Stimulated activated CD8-positive, alpha-beta memory T cell treated with anti-CD3 and anti-CD28 coated beads, Interleukin-15, amount 100 ng/mL, for 24 hours (primary cell): ENCODE data around the gene OR1S1.
"Not testable (repeated sequence)": the region's sequence is repeated elsewhere in the genome, so short reads cannot be mapped to it uniquely, and the experiment has no call there.

Experiments used
- DNase-seq: peaks from one replicate; pipeline ENCODE4 v3.0.0-alpha.2; 2020; ENCODE audit warnings: low read depth

The OR1S1 gene

GRCh38 chr11:58212420-58212819 is at the start of gene OR1S1:
OR1S1 (plus strand) TSS chr11:58212720.
- DNase-seq: not testable (repeated sequence)

GRCh38 chr11:58164389-58164788 is 48.1 kb upstream of the OR1S1 start:
- no peak for DNase-seq

- no peak for DNase-seq
Observed at GRCh38 chr11:58164990-58165389, 47.5 kb upstream of the OR1S1 start.

- DNase-seq: no peak
Observed at GRCh38 chr11:58165504-58166106, 46.9 kb upstream of the OR1S1 start.

GRCh38 chr11:58177409-58178054 is 35.0 kb upstream of the OR1S1 start:
- DNase-seq: no peak

GRCh38 chr11:58178444-58178843 is 34.1 kb upstream of the OR1S1 start:
- no peak for DNase-seq

GRCh38 chr11:58179648-58180047 is 32.9 kb upstream of the OR1S1 start:
- DNase-seq: no peak

GRCh38 chr11:58186938-58187337 is 25.6 kb upstream of the OR1S1 start:
- no peak for DNase-seq

GRCh38 chr11:58188770-58189169 is 23.8 kb upstream of the OR1S1 start, which contains the start of gene OR9Q2:
OR9Q2 (plus strand) TSS chr11:58189070; CDS start chr11:58190491, 1,421 bp downstream.
- DNase-seq: no peak

- no peak for DNase-seq
Observed at GRCh38 chr11:58192229-58192628, 20.3 kb upstream of the OR1S1 start.

GRCh38 chr11:58193391-58193790 is 19.1 kb upstream of the OR1S1 start:
- no peak for DNase-seq

- no peak for DNase-seq
Observed at GRCh38 chr11:58195939-58196338, 16.6 kb upstream of the OR1S1 start.

- DNase-seq: no peak
Observed at GRCh38 chr11:58199271-58199670, 13.2 kb upstream of the OR1S1 start.

- no peak for DNase-seq
Observed at GRCh38 chr11:58204042-58204441, 8.5 kb upstream of the OR1S1 start, which contains the start of gene OR1S2. OR1S2 (minus strand) TSS chr11:58204142; CDS start chr11:58204142, 0 bp downstream.

GRCh38 chr11:58216476-58216875 is 4.0 kb downstream of the OR1S1 start:
- no peak for DNase-seq

GRCh38 chr11:58222721-58223120 is 10.2 kb downstream of the OR1S1 start:
- no peak for DNase-seq

GRCh38 chr11:58227956-58228615 is 15.6 kb downstream of the OR1S1 start:
- DNase-seq: no peak

- DNase-seq: no peak
Observed at GRCh38 chr11:58243954-58244353, 31.4 kb downstream of the OR1S1 start.

GRCh38 chr11:58254936-58255335 is 42.4 kb downstream of the OR1S1 start:
- no peak for DNase-seq

GRCh38 chr11:58259983-58260382 is 47.5 kb downstream of the OR1S1 start:
- no peak for DNase-seq
